Neuron (in vitro differentiated cells): Measurements from ENCODE around the gene KRTAP5-2.

Experiments
- H2AFZ ChIP-seq: one replicate; pipeline ENCODE4 v1.6.1; 2013; ENCODE audit warnings: low read depth, mild to moderate bottlenecking, inconsistent platforms, low read length, moderate library complexity
- H3K27me3 ChIP-seq: one replicate; pipeline ENCODE4 v1.6.1; 2013; ENCODE audit warnings: low read length; ENCODE audit not compliant: insufficient read depth
- H3K36me3 ChIP-seq: one replicate; pipeline ENCODE4 v1.6.1; 2013; ENCODE audit warnings: low read length; ENCODE audit not compliant: insufficient read depth
- H3K4me1 ChIP-seq: one replicate; pipeline ENCODE4 v1.6.1; 2013; ENCODE audit warnings: low read length; ENCODE audit not compliant: insufficient read depth
- H3K4me3 ChIP-seq: 2 replicates; pipeline ENCODE4 v1.5.1; 2013; ENCODE audit warnings: mild to moderate bottlenecking, low read length, moderate library complexity
- H3K9me3 ChIP-seq: one replicate; pipeline ENCODE4 v1.6.1; 2013; ENCODE audit warnings: low read length

The KRTAP5-2 gene

GRCh38 chr11:1547467-1548098 lies 50.5 kb downstream of the KRTAP5-2 start:
- peaks cover 71% of the 10 kb centered on the region for H3K27me3 ChIP-seq

More at GRCh38 chr11:1547467-1548098, 50.5 kb downstream of the KRTAP5-2 start:
- Histone ChIP-seq H3K4me3 (no peak overlapping the region), H3K36me3 (no peaks in the 10 kb centered on the region), H3K4me1 (peaks cover 3% of the 10 kb centered on the region), H3K9me3 (peaks cover 2% of the 10 kb centered on the region), H2AFZ (no peak overlapping the region)
